ENCODE results near the gene KIF17. TPM values are rescaled to one million over a fixed set of nuclear protein-coding genes. Genes with fewer than 3 reads are reported as not detected.

Gene KIF17
- total and polyA plus RNA-seq, 4 donors: 3.9 to 12.6 (median 6.7) TPM

DNA sequence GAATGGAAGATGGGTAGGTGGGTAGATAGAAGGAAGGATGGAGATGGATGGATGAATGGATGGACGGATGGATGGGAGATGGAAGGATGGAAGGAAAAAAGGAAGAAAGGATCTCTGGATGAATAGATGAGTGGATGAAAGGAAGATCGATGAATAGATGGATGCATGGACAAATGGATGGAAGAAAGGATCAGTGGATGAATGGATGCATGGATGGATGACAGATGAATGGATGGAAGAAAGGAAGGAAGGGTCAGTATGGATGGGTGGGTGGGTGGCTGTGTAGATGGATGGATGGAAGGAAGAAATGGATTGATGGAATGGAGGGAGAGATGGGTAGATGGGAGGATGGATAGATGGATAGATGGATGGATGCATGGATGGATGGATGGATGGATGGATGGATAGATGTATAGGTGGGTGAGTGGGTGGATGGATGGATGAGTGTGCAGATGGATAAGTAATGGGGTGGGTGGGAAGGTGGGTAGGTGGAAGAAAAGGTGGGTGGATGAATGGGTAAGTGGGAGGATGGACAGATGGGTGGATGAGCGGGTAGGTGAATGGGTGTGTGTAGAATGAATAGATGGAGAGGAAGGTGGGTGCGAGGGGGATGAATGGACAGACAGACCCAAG lies 14.6 kb downstream of the KIF17 start:
- Histone ChIP-seq H3K36me3 (ENCODE audit: control insufficient read depth, insufficient read depth, low read length) (peaks cover 34% of the 10 kb centered on the region), H3K4me1 (ENCODE audit: control insufficient read depth, insufficient read depth, low read length) (peaks cover 8% of the 10 kb centered on the region), H3K4me3 (ENCODE audit: low read depth, low read length) (no peak overlapping the region), H3K27ac (ENCODE audit: low read depth, low read length) (no peak overlapping the region), H3K9me3 (ENCODE audit: control insufficient read depth, insufficient read depth, low read length) (no peaks in the 10 kb centered on the region), H3K27me3 (ENCODE audit: control insufficient read depth, insufficient read depth, low read length) (no peaks in the 10 kb centered on the region)
- DNase-seq (ENCODE audit: low read depth in 4 of 6, low spot score in 6 of 6): no peak
- 83% methylated on average over 3 of the region's 4 CpGs for WGBS (ENCODE audit: insufficient coverage)

- H3K27ac ChIP-seq (ENCODE audit: low read depth, low read length): no peak overlapping the region
- no peak for DNase-seq (ENCODE audit: low read depth in 4 of 6, low spot score in 6 of 6)
- no peak overlapping the region for H3K4me3 ChIP-seq (ENCODE audit: low read depth, low read length)
- peaks cover 40% of the 10 kb centered on the region for H3K36me3 ChIP-seq (ENCODE audit: control insufficient read depth, insufficient read depth, low read length)
- 100% methylated on average over 1 of the region's 1 CpG for WGBS (ENCODE audit: insufficient coverage)
- peaks cover 15% of the 10 kb centered on the region for H3K4me1 ChIP-seq (ENCODE audit: control insufficient read depth, insufficient read depth, low read length)
- H3K27me3 ChIP-seq (ENCODE audit: control insufficient read depth, insufficient read depth, low read length): no peaks in the 10 kb centered on the region
- no peaks in the 10 kb centered on the region for H3K9me3 ChIP-seq (ENCODE audit: control insufficient read depth, insufficient read depth, low read length)
Measured at GRCh38 chr1:20702416-20702815, 15.4 kb downstream of the KIF17 start.

DNA sequence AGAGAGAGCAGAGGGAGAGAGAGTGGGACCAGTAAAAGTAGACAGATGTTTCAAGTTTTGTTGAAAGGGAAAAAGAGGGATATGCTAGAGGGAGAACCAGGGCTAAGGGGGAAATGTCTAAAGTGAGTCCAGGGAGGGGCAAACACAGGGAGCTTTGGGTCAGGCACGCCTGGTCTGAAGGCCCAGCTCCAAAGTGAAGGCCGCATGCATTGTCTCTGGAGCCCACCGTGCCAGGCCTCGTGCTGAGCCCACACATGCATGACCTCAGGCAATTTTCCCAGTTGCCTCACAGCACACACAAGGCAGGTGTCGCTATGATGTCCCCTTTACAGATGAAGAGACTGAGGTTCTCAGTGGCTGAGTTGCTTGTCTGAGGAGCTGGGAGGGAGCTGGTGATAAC lies 16.0 kb downstream of the KIF17 start:
- peaks cover 40% of the 10 kb centered on the region for H3K36me3 ChIP-seq (ENCODE audit: control insufficient read depth, insufficient read depth, low read length)
- H3K9me3 ChIP-seq (ENCODE audit: control insufficient read depth, insufficient read depth, low read length): no peaks in the 10 kb centered on the region
- peaks cover 21% of the 10 kb centered on the region for H3K4me1 ChIP-seq (ENCODE audit: control insufficient read depth, insufficient read depth, low read length)
- 91% methylated on average over 5 of the region's 5 CpGs for WGBS (ENCODE audit: insufficient coverage)
- no peak overlapping the region for H3K27ac ChIP-seq (ENCODE audit: low read depth, low read length)
- no peak overlapping the region for H3K4me3 ChIP-seq (ENCODE audit: low read depth, low read length)
- no peaks in the 10 kb centered on the region for H3K27me3 ChIP-seq (ENCODE audit: control insufficient read depth, insufficient read depth, low read length)
- DNase-seq (ENCODE audit: low read depth in 4 of 6, low spot score in 6 of 6): no peak

- WGBS (ENCODE audit: insufficient coverage): 86% methylated on average over 9 of the region's 9 CpGs
- Histone ChIP-seq H3K36me3 (ENCODE audit: control insufficient read depth, insufficient read depth, low read length) (peaks cover 40% of the 10 kb centered on the region), H3K9me3 (ENCODE audit: control insufficient read depth, insufficient read depth, low read length) (no peaks in the 10 kb centered on the region), H3K27ac (ENCODE audit: low read depth, low read length) (no peak overlapping the region), H3K4me1 (ENCODE audit: control insufficient read depth, insufficient read depth, low read length) (peaks cover 25% of the 10 kb centered on the region), H3K4me3 (ENCODE audit: low read depth, low read length) (no peak overlapping the region), H3K27me3 (ENCODE audit: control insufficient read depth, insufficient read depth, low read length) (no peaks in the 10 kb centered on the region)
- DNase-seq (ENCODE audit: low read depth in 4 of 6, low spot score in 6 of 6): no peak
Measured at GRCh38 chr1:20701446-20701845, 16.4 kb downstream of the KIF17 start.

- peaks cover 32% of the 10 kb centered on the region for H3K4me1 ChIP-seq (ENCODE audit: control insufficient read depth, insufficient read depth, low read length)
- WGBS (ENCODE audit: insufficient coverage): 87% methylated on average over 14 of the region's 17 CpGs
Measured at GRCh38 chr1:20700636-20701215, 17.1 kb downstream of the KIF17 start.

DNA sequence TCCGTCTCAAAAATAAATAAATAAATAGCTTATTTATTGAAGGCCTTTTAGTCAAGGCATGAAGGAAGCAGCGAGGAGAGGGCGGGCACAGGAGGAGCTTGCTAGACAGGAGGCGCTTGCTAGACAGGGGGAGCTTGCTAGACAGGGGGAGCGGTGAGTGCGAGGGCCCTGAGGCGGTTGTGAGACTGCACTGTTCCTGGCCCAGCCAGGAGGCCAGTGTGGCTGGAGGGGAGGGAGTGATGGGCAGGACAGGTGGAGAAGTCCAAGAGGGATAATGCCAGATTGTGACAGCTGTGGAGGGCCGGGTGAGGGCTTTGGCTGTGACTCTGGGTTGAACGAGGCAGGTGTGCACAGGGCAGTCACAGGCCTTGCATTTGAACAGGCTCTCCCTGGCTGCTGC lies 18.2 kb downstream of the KIF17 start:
- no peaks in the 10 kb centered on the region for H3K27me3 ChIP-seq (ENCODE audit: control insufficient read depth, insufficient read depth, low read length)
- H3K27ac ChIP-seq (ENCODE audit: low read depth, low read length): no peak overlapping the region
- H3K4me3 ChIP-seq (ENCODE audit: low read depth, low read length): no peak overlapping the region
- no peaks in the 10 kb centered on the region for H3K9me3 ChIP-seq (ENCODE audit: control insufficient read depth, insufficient read depth, low read length)
- 82% methylated on average over 8 of the region's 9 CpGs for WGBS (ENCODE audit: insufficient coverage)
- H3K4me1 ChIP-seq (ENCODE audit: control insufficient read depth, insufficient read depth, low read length): peaks cover 24% of the 10 kb centered on the region
- peaks cover 36% of the 10 kb centered on the region for H3K36me3 ChIP-seq (ENCODE audit: control insufficient read depth, insufficient read depth, low read length)
- no peak for DNase-seq (ENCODE audit: low read depth in 4 of 6, low spot score in 6 of 6)

More at GRCh38 chr1:20700636-20701215, 17.1 kb downstream of the KIF17 start:
- peaks cover 40% of the 10 kb centered on the region for H3K36me3 ChIP-seq (ENCODE audit: control insufficient read depth, insufficient read depth, low read length)
- no peak overlapping the region for H3K27ac ChIP-seq (ENCODE audit: low read depth, low read length)
- no peaks in the 10 kb centered on the region for H3K27me3 ChIP-seq (ENCODE audit: control insufficient read depth, insufficient read depth, low read length)
- H3K4me3 ChIP-seq (ENCODE audit: low read depth, low read length): no peak overlapping the region
- H3K9me3 ChIP-seq (ENCODE audit: control insufficient read depth, insufficient read depth, low read length): no peaks in the 10 kb centered on the region
- no peak for DNase-seq (ENCODE audit: low read depth in 4 of 6, low spot score in 6 of 6)

- no peak for DNase-seq (ENCODE audit: low read depth in 4 of 6, low spot score in 6 of 6)
- Histone ChIP-seq H3K4me1 (ENCODE audit: control insufficient read depth, insufficient read depth, low read length) (peaks cover 24% of the 10 kb centered on the region), H3K4me3 (ENCODE audit: low read depth, low read length) (no peak overlapping the region), H3K27me3 (ENCODE audit: control insufficient read depth, insufficient read depth, low read length) (no peaks in the 10 kb centered on the region), H3K27ac (ENCODE audit: low read depth, low read length) (no peak overlapping the region), H3K9me3 (ENCODE audit: control insufficient read depth, insufficient read depth, low read length) (no peaks in the 10 kb centered on the region), H3K36me3 (ENCODE audit: control insufficient read depth, insufficient read depth, low read length) (peaks cover 26% of the 10 kb centered on the region)
- WGBS (ENCODE audit: insufficient coverage): over 99% methylated on average over 9 of the region's 18 CpGs
Measured at GRCh38 chr1:20698195-20698910, 19.5 kb downstream of the KIF17 start.

DNA sequence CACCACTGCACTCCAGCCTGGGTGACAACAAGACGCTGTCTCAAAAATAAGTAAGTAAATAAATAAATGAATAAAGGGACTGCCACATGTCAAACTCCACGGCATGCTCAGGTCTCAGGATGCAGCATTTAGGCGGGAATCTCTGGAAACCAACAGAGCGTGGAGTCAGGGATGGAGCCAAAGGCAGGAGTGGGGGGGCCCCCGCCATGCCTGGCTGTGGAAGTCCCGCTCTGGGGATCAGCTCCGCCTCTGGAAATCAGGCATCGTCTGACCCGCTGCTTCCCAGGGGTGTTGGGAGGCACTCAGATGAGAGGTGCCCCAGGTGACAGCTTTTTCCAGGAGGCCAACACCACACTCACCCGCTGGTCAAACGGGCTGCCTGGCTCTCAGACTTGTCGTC lies 20.2 kb downstream of the KIF17 start:
- DNase-seq (ENCODE audit: low read depth in 4 of 6, low spot score in 6 of 6): no peak
- Histone ChIP-seq H3K36me3 (ENCODE audit: control insufficient read depth, insufficient read depth, low read length) (peaks cover 22% of the 10 kb centered on the region), H3K4me1 (ENCODE audit: control insufficient read depth, insufficient read depth, low read length) (peaks cover 24% of the 10 kb centered on the region), H3K9me3 (ENCODE audit: control insufficient read depth, insufficient read depth, low read length) (no peaks in the 10 kb centered on the region), H3K27ac (ENCODE audit: low read depth, low read length) (no peak overlapping the region), H3K4me3 (ENCODE audit: low read depth, low read length) (no peak overlapping the region), H3K27me3 (ENCODE audit: control insufficient read depth, insufficient read depth, low read length) (no peaks in the 10 kb centered on the region)
- WGBS (ENCODE audit: insufficient coverage): 81% methylated on average over 12 of the region's 12 CpGs

DNA sequence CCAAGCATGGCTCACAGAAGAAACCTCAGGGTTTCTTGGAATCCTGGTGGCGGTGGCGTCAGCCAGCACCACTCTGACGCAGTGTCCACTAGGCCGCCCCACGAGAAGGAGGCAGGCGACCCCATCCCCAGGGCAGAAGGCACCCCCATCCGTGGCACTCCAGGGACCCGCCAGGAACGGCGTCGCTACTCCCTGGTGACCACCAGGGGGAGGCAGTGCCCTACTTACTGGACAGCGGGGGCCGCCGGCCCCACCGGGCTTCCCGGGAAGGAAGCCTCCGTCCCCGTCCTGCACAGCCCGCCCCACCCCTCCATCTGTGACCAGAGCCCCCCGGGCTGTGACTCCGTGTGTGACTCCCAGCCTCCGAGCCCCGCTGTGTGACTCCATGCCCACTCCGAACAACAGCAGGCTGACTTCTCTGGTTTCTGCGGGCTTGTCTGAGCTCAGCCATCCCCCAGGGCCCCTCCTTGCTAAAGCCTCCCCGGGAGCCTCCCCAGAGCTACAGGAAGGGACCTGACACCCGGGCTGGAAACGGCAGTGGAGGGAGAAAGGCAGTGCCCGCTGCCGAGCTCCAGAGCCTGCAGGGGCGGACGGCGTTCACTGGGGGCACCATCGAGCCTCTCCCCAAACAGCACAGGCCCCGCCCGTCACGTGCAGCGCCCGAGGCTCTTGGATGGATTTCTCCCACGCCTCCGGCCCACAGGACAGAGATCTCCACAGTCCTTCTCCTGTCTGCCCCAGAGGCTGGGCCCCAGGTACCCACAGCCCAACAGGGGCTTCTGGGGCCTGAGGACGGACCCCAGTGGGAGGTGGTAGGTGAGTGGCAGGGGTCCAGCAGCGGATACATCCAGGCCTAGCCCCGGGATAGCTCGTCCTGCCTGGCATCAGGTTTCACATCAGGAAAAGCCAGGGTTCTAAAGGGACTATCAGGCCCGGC lies 21.1 kb downstream of the KIF17 start:
- Histone ChIP-seq H3K9me3 (ENCODE audit: control insufficient read depth, insufficient read depth, low read length) (peaks cover 2% of the 10 kb centered on the region), H3K4me1 (ENCODE audit: control insufficient read depth, insufficient read depth, low read length) (peaks cover 24% of the 10 kb centered on the region), H3K4me3 (ENCODE audit: low read depth, low read length) (peak overlapping the region; percentile 66), H3K36me3 (ENCODE audit: control insufficient read depth, insufficient read depth, low read length) (peaks cover 15% of the 10 kb centered on the region), H3K27me3 (ENCODE audit: control insufficient read depth, insufficient read depth, low read length) (no peaks in the 10 kb centered on the region), H3K27ac (ENCODE audit: low read depth, low read length) (peak overlapping the region; percentile 79)
- peak; percentile 57 to 94 (median 73) for DNase-seq (ENCODE audit: low read depth in 4 of 6, low spot score in 6 of 6)
- 1% methylated on average over 45 of the region's 46 CpGs for WGBS (ENCODE audit: insufficient coverage)

Data from spinal cord (tissue), 10 donors.